GM12878 (cell line): ENCODE results near the gene ARHGAP6. TPM values are rescaled to one million over a fixed set of nuclear protein-coding genes. Genes with fewer than 3 reads are reported as not detected.

Experiments
- ATAC-seq: fragments of 200-7000 bp; cut with Tn5 transposase; 3 replicates; pipeline ENCODE4 v1.9.1; 2020; ENCODE audit warnings: mild to moderate bottlenecking, moderate library complexity
- BruUV-seq: library from RNA; stranded (reverse); fragments of 400-500 nt; replicated peaks from 2 replicates; lab custom pipeline; 2021; lab: Mats Ljungman, UMichigan
- CTCF ChIA-PET: fragments of 300-600 bp; sonication (Branson Sonifier 250); formaldehyde crosslinking; extraction: SDS; loops from one replicate; lab custom pipeline; 2021; ENCODE audit warnings: inconsistent platforms; lab: Yijun Ruan, JAX
- POLR2A ChIA-PET: fragments of 350-600 bp; formaldehyde crosslinking; extraction: SDS; loops from one replicate; lab custom pipeline; 2021; ENCODE audit warnings: inconsistent platforms; lab: Charles Lee
- RAD21 ChIA-PET: fragments of 300-600 bp; sonication (Branson Sonifier 250); formaldehyde crosslinking; loops from one replicate; lab custom pipeline; 2023; ENCODE audit warnings: antibody characterized with exemption; ENCODE audit not compliant: unreplicated experiment; lab: Charles Lee
- SMC1A ChIA-PET: fragments of 300-600 bp; sonication (Branson Sonifier 250); formaldehyde crosslinking; loops from one replicate; lab custom pipeline; 2023; ENCODE audit not compliant: unreplicated experiment, uncharacterized antibody; lab: Charles Lee
- DNase-seq: peaks from one replicate; pipeline ENCODE4 v3.0.0-alpha.2; 2011; ENCODE audit warnings: low read depth, low spot score
- FAIRE-seq: peaks from 3 replicates; lab custom pipeline; 2011; peaks lifted over from hg19 to GRCh38; lab: Jason Lieb, UNC
- H2AFZ ChIP-seq: 2 replicates; pipeline ENCODE4 v1.6.0; 2011; ENCODE audit warnings: low read depth, low read length, control low read depth; ENCODE audit not compliant: control insufficient read depth
- H3K27ac ChIP-seq: 2 replicates; pipeline ENCODE4 v1.5.1; 2011; ENCODE audit warnings: control low read depth; ENCODE audit not compliant: control insufficient read depth, insufficient read depth
- H3K27me3 ChIP-seq, 2 experiments: replicated peaks in 1 of 2; 2 replicates each; pipeline versions ENCODE4 v1.6.0 to v1.6.1; 2011; ENCODE audit warnings: low read length in 1 of 2; ENCODE audit not compliant: control insufficient read depth in 2 of 2, insufficient read depth in 2 of 2
- H3K36me3 ChIP-seq, 2 experiments: 2 replicates each; pipeline ENCODE4 v1.5.1; 2011; ENCODE audit warnings: low read length in 1 of 2; ENCODE audit not compliant: control insufficient read depth in 2 of 2, insufficient read depth in 2 of 2
- H3K4me1 ChIP-seq: 2 replicates; pipeline ENCODE4 v1.6.1; 2011; ENCODE audit warnings: mild to moderate bottlenecking, low read length, moderate library complexity, mixed read lengths; ENCODE audit not compliant: control insufficient read depth, insufficient read depth
- H3K4me2 ChIP-seq: 2 replicates; pipeline ENCODE4 v1.6.0; 2011; ENCODE audit warnings: control low read depth; ENCODE audit not compliant: control insufficient read depth, insufficient read depth
- H3K4me3 ChIP-seq: fragments of 200-600 bp; sonication (generic); 2 replicates; pipeline ENCODE4 v1.5.1; 2016
- H3K79me2 ChIP-seq: 2 replicates; pipeline ENCODE4 v1.6.0; 2011; ENCODE audit warnings: low read length; ENCODE audit not compliant: control insufficient read depth, insufficient read depth
- H3K9ac ChIP-seq: 2 replicates; pipeline ENCODE4 v1.8.0; 2011; ENCODE audit warnings: low read length, control low read depth, mixed read lengths; ENCODE audit not compliant: control insufficient read depth, insufficient read depth
- H3K9me3 ChIP-seq: replicated peaks from 3 replicates; pipeline ENCODE4 v1.5.1; 2011; ENCODE audit warnings: mild to moderate bottlenecking, low read length; ENCODE audit not compliant: control insufficient read depth, insufficient read depth
- H4K20me1 ChIP-seq: 2 replicates; pipeline ENCODE4 v1.6.0; 2011; ENCODE audit not compliant: control insufficient read depth, insufficient read depth
- CHD1 ChIP-seq: IDR thresholded peaks from 2 replicates; pipeline ENCODE4 v1.6.1; 2012; ENCODE audit warnings: low read depth, low read length, improper control_type of control experiment
- E2F8 ChIP-seq: fragments of 450-650 bp; IDR thresholded peaks from 2 replicates; pipeline ENCODE4 v1.6.1; 2018; ENCODE audit warnings: mild to moderate bottlenecking, low read depth, moderate library complexity; ENCODE audit not compliant: partially characterized antibody
- ESRRA ChIP-seq: IDR thresholded peaks from 2 replicates; pipeline ENCODE4 v1.6.1; 2012; ENCODE audit warnings: mild to moderate bottlenecking, low read length, improper control_type of control experiment
- GABPA ChIP-seq: IDR thresholded peaks from 2 replicates; pipeline ENCODE4 v1.6.1; 2014; ENCODE audit warnings: antibody characterized with exemption, low read depth, mild to moderate bottlenecking, inconsistent platforms
- HDAC2 ChIP-seq: fragments of 200-600 bp; sonication (generic); IDR thresholded peaks from 2 replicates; pipeline ENCODE4 v1.6.1; 2017
- HDAC6 ChIP-seq: fragments of 200-600 bp; sonication (generic); IDR thresholded peaks from one replicate; pipeline ENCODE4 v1.8.0; 2017; ENCODE audit warnings: antibody characterized with exemption; ENCODE audit not compliant: unreplicated experiment
- HDGF ChIP-seq: fragments of 450-650 bp; IDR thresholded peaks from 2 replicates; pipeline ENCODE4 v1.6.1; 2016; ENCODE audit warnings: antibody characterized with exemption
- JUND ChIP-seq: IDR thresholded peaks from 2 replicates; pipeline ENCODE4 v1.6.1; 2012; ENCODE audit warnings: low read depth, mild to moderate bottlenecking, low read length, improper control_type of control experiment, moderate library complexity
- KDM1A ChIP-seq: fragments of 200-600 bp; sonication (generic); IDR thresholded peaks from 2 replicates; pipeline ENCODE4 v1.6.1; 2016; ENCODE audit warnings: borderline replicate concordance
- MEF2A ChIP-seq: IDR thresholded peaks from 2 replicates; pipeline ENCODE4 v1.6.1; 2011; ENCODE audit warnings: low read depth, mild to moderate bottlenecking, low read length, moderate library complexity; ENCODE audit not compliant: insufficient read depth
- NBN ChIP-seq: fragments of 450-650 bp; IDR thresholded peaks from 2 replicates; pipeline ENCODE4 v1.6.1; 2016
- NFXL1 ChIP-seq: fragments of 450-650 bp; IDR thresholded peaks from 2 replicates; pipeline ENCODE4 v1.6.1; 2017; ENCODE audit warnings: antibody characterized with exemption, mild to moderate bottlenecking, borderline replicate concordance
- PAX5 ChIP-seq: IDR thresholded peaks from 2 replicates; pipeline ENCODE4 v1.6.1; 2011; ENCODE audit warnings: low read depth, low read length, borderline replicate concordance
- RBBP5 ChIP-seq: fragments of 200-600 bp; sonication (generic); conservative IDR thresholded peaks from 2 replicates; pipeline ENCODE4 v1.6.1; 2016
- RCOR1 ChIP-seq: conservative IDR thresholded peaks from 2 replicates; pipeline ENCODE4 v1.6.1; 2012; ENCODE audit warnings: low read depth, low read length, improper control_type of control experiment
- SMARCA5 ChIP-seq: fragments of 450-650 bp; IDR thresholded peaks from 2 replicates; pipeline ENCODE4 v1.6.1; 2017; ENCODE audit warnings: mild to moderate bottlenecking
- WGBS: methylation state at CpG from one replicate; pipeline ENCODE4 v1.1.6; 2016; ENCODE audit warnings: low lambda C conversion rate; ENCODE audit not compliant: insufficient replicate concordance, insufficient coverage; ENCODE audit errors: missing lambda C conversion rate; 5-methylcytosine and 5-hydroxymethylcytosine counted together
- in situ Hi-C: fragments of 300-500 bp; cut with MboI; formaldehyde crosslinking; loops from 9 replicates; pipeline ENCODE4 v1.14.3; 2018; ENCODE audit warnings: mixed read lengths
- intact Hi-C: fragments of 100-400 bp; cut with micrococcal nuclease; formaldehyde crosslinking; loops from one replicate; pipeline ENCODE4 v1.14.2; 2022; ENCODE audit not compliant: unreplicated experiment
- polyA plus RNA-seq, 11 experiments: library from polyadenylated mRNA; depleted of rRNA in 4 of 11; unstranded in 6 of 11; stranded (reverse) in 5 of 11; fragments of >200 nt; fragmentation: Nextera tagmentation in 4 of 11; fragmentation: Illumina TruSeq in 1 of 11; extraction: Ambion mirVana in 4 of 11; extraction: Trizol in 1 of 11; gene quantifications; 1 replicate in 1 of 11; 2 replicates in 10 of 11; pipeline versions ENCODE4 v1.2.1 to v1.2.3, GENCODE V29; 2011 to 2016; ENCODE audit warnings: inconsistent platforms in 2 of 11, missing spikeins in 2 of 11, low read depth in 1 of 11
- total RNA-seq, 4 experiments: library from RNA; depleted of rRNA in 3 of 4; stranded (reverse); fragments of >200 nt in 3 of 4; fragmentation: Illumina TruSeq in 1 of 4; extraction: Trizol in 1 of 4; gene quantifications; 2 replicates each; pipeline versions ENCODE4 v1.2.1 to v1.2.3, GENCODE V29; 2013 to 2021
- TF ChIP-seq, protein P1 (sequence below): fragments of 150-350 bp; IDR thresholded peaks from 2 replicates; pipeline ENCODE4 v1.6.1; 2016; ENCODE audit warnings: low read depth, low read length
- TF ChIP-seq, protein P2 (sequence below): fragments of 450-650 bp; formaldehyde crosslinking; IDR thresholded peaks from 2 replicates; pipeline ENCODE4 v1.4.0; 2020; ENCODE audit warnings: mild to moderate bottlenecking, moderate library complexity

ARHGAP6 gene
- total and polyA plus RNA-seq, 10 of the 15 experiments (the other 5 are each of a cell fraction or from before 2014, with no cell fraction given), result 0.20 to 1.8 (median 0.76) TPM

- no peak overlapping the region for H3K9ac ChIP-seq
- FAIRE-seq (no peak), DNase-seq (no peak), ATAC-seq (no peak)
- no peaks in the 10 kb centered on the region for H4K20me1 ChIP-seq
- no peaks in the 10 kb centered on the region for H3K9me3 ChIP-seq
- no peak overlapping the region for H3K4me2 ChIP-seq
- H2AFZ ChIP-seq, result no peak overlapping the region
- ChIA-PET POLR2A (no interaction called here), SMC1A (no interaction called here), CTCF (no interaction called here), RAD21 (no interaction called here)
- H3K27ac ChIP-seq, result no peak overlapping the region
- no peaks in the 10 kb centered on the region for H3K79me2 ChIP-seq
- BruUV-seq, result no TSS peak
- H3K4me3 ChIP-seq, result no peak overlapping the region
- WGBS, result 28% methylated on average over 2 of the region's 2 CpGs
- H3K27me3 ChIP-seq, result no peaks in the 10 kb centered on the region
- in situ Hi-C loops, result no loop called here
- H3K36me3 ChIP-seq, result no peaks in the 10 kb centered on the region
- intact Hi-C loops, result no loop called here
- no peaks in the 10 kb centered on the region for H3K4me1 ChIP-seq
- no peak for TF ChIP-seq HDAC2
- no peak for TF ChIP-seq SMARCA5
- TF ChIP-seq, protein P1, sequence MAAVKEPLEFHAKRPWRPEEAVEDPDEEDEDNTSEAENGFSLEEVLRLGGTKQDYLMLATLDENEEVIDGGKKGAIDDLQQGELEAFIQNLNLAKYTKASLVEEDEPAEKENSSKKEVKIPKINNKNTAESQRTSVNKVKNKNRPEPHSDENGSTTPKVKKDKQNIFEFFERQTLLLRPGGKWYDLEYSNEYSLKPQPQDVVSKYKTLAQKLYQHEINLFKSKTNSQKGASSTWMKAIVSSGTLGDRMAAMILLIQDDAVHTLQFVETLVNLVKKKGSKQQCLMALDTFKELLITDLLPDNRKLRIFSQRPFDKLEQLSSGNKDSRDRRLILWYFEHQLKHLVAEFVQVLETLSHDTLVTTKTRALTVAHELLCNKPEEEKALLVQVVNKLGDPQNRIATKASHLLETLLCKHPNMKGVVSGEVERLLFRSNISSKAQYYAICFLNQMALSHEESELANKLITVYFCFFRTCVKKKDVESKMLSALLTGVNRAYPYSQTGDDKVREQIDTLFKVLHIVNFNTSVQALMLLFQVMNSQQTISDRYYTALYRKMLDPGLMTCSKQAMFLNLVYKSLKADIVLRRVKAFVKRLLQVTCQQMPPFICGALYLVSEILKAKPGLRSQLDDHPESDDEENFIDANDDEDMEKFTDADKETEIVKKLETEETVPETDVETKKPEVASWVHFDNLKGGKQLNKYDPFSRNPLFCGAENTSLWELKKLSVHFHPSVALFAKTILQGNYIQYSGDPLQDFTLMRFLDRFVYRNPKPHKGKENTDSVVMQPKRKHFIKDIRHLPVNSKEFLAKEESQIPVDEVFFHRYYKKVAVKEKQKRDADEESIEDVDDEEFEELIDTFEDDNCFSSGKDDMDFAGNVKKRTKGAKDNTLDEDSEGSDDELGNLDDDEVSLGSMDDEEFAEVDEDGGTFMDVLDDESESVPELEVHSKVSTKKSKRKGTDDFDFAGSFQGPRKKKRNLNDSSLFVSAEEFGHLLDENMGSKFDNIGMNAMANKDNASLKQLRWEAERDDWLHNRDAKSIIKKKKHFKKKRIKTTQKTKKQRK, result no peak
- no peak for TF ChIP-seq HDGF
- no peak for TF ChIP-seq NBN
- no peak for TF ChIP-seq RCOR1
- TF ChIP-seq CHD1, result no peak
- no peak for TF ChIP-seq NFXL1
- TF ChIP-seq HDAC6, result no peak
- no peak for TF ChIP-seq RBBP5
- no peak for TF ChIP-seq KDM1A
- TF ChIP-seq PAX5, result no peak
- TF ChIP-seq GABPA, result no peak
- TF ChIP-seq JUND, result no peak
- TF ChIP-seq, protein P2, sequence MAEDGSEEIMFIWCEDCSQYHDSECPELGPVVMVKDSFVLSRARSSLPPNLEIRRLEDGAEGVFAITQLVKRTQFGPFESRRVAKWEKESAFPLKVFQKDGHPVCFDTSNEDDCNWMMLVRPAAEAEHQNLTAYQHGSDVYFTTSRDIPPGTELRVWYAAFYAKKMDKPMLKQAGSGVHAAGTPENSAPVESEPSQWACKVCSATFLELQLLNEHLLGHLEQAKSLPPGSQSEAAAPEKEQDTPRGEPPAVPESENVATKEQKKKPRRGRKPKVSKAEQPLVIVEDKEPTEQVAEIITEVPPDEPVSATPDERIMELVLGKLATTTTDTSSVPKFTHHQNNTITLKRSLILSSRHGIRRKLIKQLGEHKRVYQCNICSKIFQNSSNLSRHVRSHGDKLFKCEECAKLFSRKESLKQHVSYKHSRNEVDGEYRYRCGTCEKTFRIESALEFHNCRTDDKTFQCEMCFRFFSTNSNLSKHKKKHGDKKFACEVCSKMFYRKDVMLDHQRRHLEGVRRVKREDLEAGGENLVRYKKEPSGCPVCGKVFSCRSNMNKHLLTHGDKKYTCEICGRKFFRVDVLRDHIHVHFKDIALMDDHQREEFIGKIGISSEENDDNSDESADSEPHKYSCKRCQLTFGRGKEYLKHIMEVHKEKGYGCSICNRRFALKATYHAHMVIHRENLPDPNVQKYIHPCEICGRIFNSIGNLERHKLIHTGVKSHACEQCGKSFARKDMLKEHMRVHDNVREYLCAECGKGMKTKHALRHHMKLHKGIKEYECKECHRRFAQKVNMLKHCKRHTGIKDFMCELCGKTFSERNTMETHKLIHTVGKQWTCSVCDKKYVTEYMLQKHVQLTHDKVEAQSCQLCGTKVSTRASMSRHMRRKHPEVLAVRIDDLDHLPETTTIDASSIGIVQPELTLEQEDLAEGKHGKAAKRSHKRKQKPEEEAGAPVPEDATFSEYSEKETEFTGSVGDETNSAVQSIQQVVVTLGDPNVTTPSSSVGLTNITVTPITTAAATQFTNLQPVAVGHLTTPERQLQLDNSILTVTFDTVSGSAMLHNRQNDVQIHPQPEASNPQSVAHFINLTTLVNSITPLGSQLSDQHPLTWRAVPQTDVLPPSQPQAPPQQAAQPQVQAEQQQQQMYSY (CRISPR knock-in tag), result no peak
- no peak for TF ChIP-seq MEF2A
- no peak for TF ChIP-seq ESRRA
- TF ChIP-seq E2F8, result no peak
These were observed 329.5 kb downstream of the ARHGAP6 start for GRCh38 chrX:11336201-11336600.
